ENCODE results near the gene CHD2.
"Not testable (repeated sequence)": the region's sequence is repeated elsewhere in the genome, so short reads cannot be mapped to it uniquely, and the experiment has no call there.

The CHD2 gene

GRCh38 chr15:92870010-92870591, 30.0 kb upstream of the CHD2 start:
- H3K27ac Mint-ChIP-seq, result peak overlapping the region in 2 of 3 experiments; percentile 6 to 13
- TF ChIP-seq CTCF (IDR thresholded peaks at IDR 0.05; ENCODE audit: unreplicated experiment in 3 of 3), result no peak

GRCh38 chr15:92872967-92873366, 27.2 kb upstream of the CHD2 start:
- H3K27me3 Mint-ChIP-seq (ENCODE audit: low read depth); H3K9me3 Mint-ChIP-seq; H3K4me3 Mint-ChIP-seq; H3K27ac Mint-ChIP-seq; H3K36me3 Mint-ChIP-seq (ENCODE audit: low read depth): not testable (repeated sequence)
- H3K4me1 Mint-ChIP-seq, result peaks cover 15% of the 10 kb centered on the region

More at GRCh38 chr15:92870010-92870591, 30.0 kb upstream of the CHD2 start:
- peaks cover under 1% of the 10 kb centered on the region for H3K9me3 Mint-ChIP-seq
- H3K4me1 Mint-ChIP-seq, result peaks cover 6% of the 10 kb centered on the region
- no peak overlapping the region for H3K4me3 Mint-ChIP-seq
- no peaks in the 10 kb centered on the region for H3K27me3 Mint-ChIP-seq (ENCODE audit: low read depth)
- H3K36me3 Mint-ChIP-seq (ENCODE audit: low read depth), result no peaks in the 10 kb centered on the region

GRCh38 chr15:92877000-92877399, 23.1 kb upstream of the CHD2 start:
- H3K4me1 Mint-ChIP-seq, result peaks cover 39% of the 10 kb centered on the region
- H3K36me3 Mint-ChIP-seq (ENCODE audit: low read depth), result no peaks in the 10 kb centered on the region
- no peaks in the 10 kb centered on the region for H3K27me3 Mint-ChIP-seq (ENCODE audit: low read depth)
- TF ChIP-seq CTCF (IDR thresholded peaks at IDR 0.05; ENCODE audit: unreplicated experiment in 3 of 3), result no peak
- no peak overlapping the region for H3K4me3 Mint-ChIP-seq
- no peaks in the 10 kb centered on the region for H3K9me3 Mint-ChIP-seq
- H3K27ac Mint-ChIP-seq, result peak overlapping the region in 2 of 3 experiments; percentile 17 to 69

GRCh38 chr15:92877416-92877815, 22.7 kb upstream of the CHD2 start:
- no peaks in the 10 kb centered on the region for H3K27me3 Mint-ChIP-seq (ENCODE audit: low read depth)
- H3K36me3 Mint-ChIP-seq (ENCODE audit: low read depth), result no peaks in the 10 kb centered on the region
- H3K4me1 Mint-ChIP-seq, result peaks cover 42% of the 10 kb centered on the region
- no peaks in the 10 kb centered on the region for H3K9me3 Mint-ChIP-seq
- H3K4me3 Mint-ChIP-seq, result peak overlapping the region in 1 of 3 experiments; percentile 12
- peak overlapping the region; percentile 17 to 69 (median 64) for H3K27ac Mint-ChIP-seq
- no peak for TF ChIP-seq CTCF (IDR thresholded peaks at IDR 0.05; ENCODE audit: unreplicated experiment in 3 of 3)

GRCh38 chr15:92878593-92879053, 21.5 kb upstream of the CHD2 start:
- TF ChIP-seq CTCF (IDR thresholded peaks at IDR 0.05; ENCODE audit: unreplicated experiment in 3 of 3), result no peak
- no peak overlapping the region for H3K4me3 Mint-ChIP-seq
- H3K36me3 Mint-ChIP-seq (ENCODE audit: low read depth), result peaks cover 2% of the 10 kb centered on the region
- peak overlapping the region; percentile 69 to 84 (median 75) for H3K27ac Mint-ChIP-seq
- H3K9me3 Mint-ChIP-seq, result no peaks in the 10 kb centered on the region
- H3K27me3 Mint-ChIP-seq (ENCODE audit: low read depth), result no peaks in the 10 kb centered on the region
- H3K4me1 Mint-ChIP-seq, result peaks cover 42% of the 10 kb centered on the region

- Mint-ChIP-seq H3K27me3 (ENCODE audit: low read depth) (no peaks in the 10 kb centered on the region), H3K36me3 (ENCODE audit: low read depth) (peaks cover 18% of the 10 kb centered on the region), H3K4me3 (peak overlapping the region; percentile 8 to 89 (median 89)), H3K27ac (peak overlapping the region; percentile 99 to 100 (median 99)), H3K9me3 (no peaks in the 10 kb centered on the region), H3K4me1 (peaks cover 42% of the 10 kb centered on the region)
- no peak for TF ChIP-seq CTCF (IDR thresholded peaks at IDR 0.05; ENCODE audit: unreplicated experiment in 3 of 3)
These were observed 20.0 kb upstream of the CHD2 start for GRCh38 chr15:92879949-92880725.
